ENCODE measurements around the gene NPAS2.
A peak's percentile ranks its signal among the peaks of the same experiment; 100 is the strongest.

Gene NPAS2

GRCh38 chr2:100856732-100857131 lies 36.8 kb downstream of the NPAS2 start:
- no peak for DNase-seq

GRCh38 chr2:100857341-100857740 lies 37.4 kb downstream of the NPAS2 start:
- DNase-seq = no peak

GRCh38 chr2:100857915-100858314 lies 38.0 kb downstream of the NPAS2 start:
- peak; percentile 82 for DNase-seq

- DNase-seq = no peak
These were observed 40.0 kb downstream of the NPAS2 start for GRCh38 chr2:100859902-100860301.

- DNase-seq = no peak
These were observed 41.4 kb downstream of the NPAS2 start for GRCh38 chr2:100861340-100861739.

- no peak for DNase-seq
These were observed 42.1 kb downstream of the NPAS2 start for GRCh38 chr2:100862081-100862480.

- peak; percentile 59 for DNase-seq
These were observed 46.0 kb downstream of the NPAS2 start for GRCh38 chr2:100865816-100866460.

- DNase-seq = no peak
These were observed 48.1 kb downstream of the NPAS2 start for GRCh38 chr2:100868083-100868482.

- no peak for DNase-seq
These were observed 49.2 kb downstream of the NPAS2 start for GRCh38 chr2:100869120-100869519.

GRCh38 chr2:100870652-100871531 lies 51.0 kb downstream of the NPAS2 start:
- peak; percentile 25 for DNase-seq

- DNase-seq = no peak
These were observed 55.7 kb downstream of the NPAS2 start for GRCh38 chr2:100875516-100876230.

GRCh38 chr2:100876231-100876860 lies 56.4 kb downstream of the NPAS2 start:
- DNase-seq = no peak

- DNase-seq = peak; percentile 80
These were observed 57.6 kb downstream of the NPAS2 start for GRCh38 chr2:100877555-100877954.

- no peak for DNase-seq
These were observed 58.3 kb downstream of the NPAS2 start for GRCh38 chr2:100878000-100878791.

GRCh38 chr2:100879296-100879695 lies 59.4 kb downstream of the NPAS2 start:
- DNase-seq = no peak

- DNase-seq = no peak
These were observed 60.1 kb downstream of the NPAS2 start for GRCh38 chr2:100880036-100880435.

GRCh38 chr2:100880730-100881129 lies 60.8 kb downstream of the NPAS2 start:
- DNase-seq = no peak

GRCh38 chr2:100882645-100883613 lies 63.0 kb downstream of the NPAS2 start:
- peak; percentile 29 for DNase-seq

GRCh38 chr2:100884145-100884621 lies 64.2 kb downstream of the NPAS2 start:
- DNase-seq = no peak

GRCh38 chr2:100886085-100886484 lies 66.1 kb downstream of the NPAS2 start:
- no peak for DNase-seq

- no peak for DNase-seq
These were observed 67.2 kb downstream of the NPAS2 start for GRCh38 chr2:100887039-100887578.

All from EL (cell line).